Measurements from ENCODE around the gene ALOXE3.

Gene ALOXE3

GRCh38 chr17:8055851-8056231, 62.5 kb downstream of the ALOXE3 start:
- no peak for DNase-seq (ENCODE audit: low read depth in 2 of 3, low spot score in 2 of 3)

GRCh38 chr17:8053600-8053999, 64.7 kb downstream of the ALOXE3 start:
- DNase-seq (ENCODE audit: low read depth in 2 of 3, low spot score in 2 of 3) = no peak

DNA sequence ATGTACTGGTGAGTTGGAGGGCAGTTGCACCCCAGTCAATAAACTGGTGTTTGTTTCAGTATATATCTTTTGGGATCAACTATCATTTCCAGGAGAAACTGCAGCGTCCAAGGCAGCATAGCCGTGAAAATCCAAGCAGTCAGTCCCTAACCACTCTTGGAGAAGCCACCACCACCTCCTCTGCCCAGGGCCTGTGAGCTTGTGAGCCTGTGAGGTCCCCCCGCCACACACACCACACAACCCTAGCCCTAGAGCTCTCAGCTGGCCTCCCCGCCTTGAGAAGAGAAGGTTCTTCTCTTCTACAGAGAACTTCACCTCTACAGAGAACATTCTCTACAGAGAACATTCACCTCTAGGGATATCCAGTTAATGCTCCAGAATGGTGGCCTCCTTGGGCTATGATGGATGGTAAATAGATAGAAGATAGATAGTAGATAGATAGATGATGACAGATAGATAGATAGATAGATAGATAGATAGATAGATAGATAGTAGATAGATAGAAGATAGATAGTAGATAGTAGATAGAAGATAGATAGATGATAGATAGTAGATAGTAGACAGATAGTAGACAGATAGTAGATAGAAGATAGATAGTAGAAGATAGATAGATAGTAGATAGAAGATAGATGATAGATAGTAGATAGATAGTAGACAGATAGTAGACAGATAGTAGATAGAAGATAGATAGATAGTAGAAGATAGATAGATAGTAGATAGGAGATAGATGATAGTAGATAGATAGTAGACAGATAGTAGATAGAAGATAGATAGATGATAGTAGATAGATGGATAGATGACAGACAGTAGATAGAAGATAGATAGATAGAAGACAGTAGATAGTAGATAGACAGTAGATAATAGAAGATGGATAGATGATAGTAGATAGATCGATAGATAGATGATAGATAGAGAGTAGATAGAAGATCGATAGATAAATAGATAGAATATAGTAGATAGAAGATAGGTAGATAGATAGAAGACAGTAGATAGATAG, 65.8 kb downstream of the ALOXE3 start:
- no peak for DNase-seq (ENCODE audit: low read depth in 2 of 3, low spot score in 2 of 3)

- DNase-seq (ENCODE audit: low read depth in 2 of 3, low spot score in 2 of 3) = no peak
Measured at GRCh38 chr17:8051831-8052230, 66.5 kb downstream of the ALOXE3 start.

GRCh38 chr17:8048736-8049135, 69.6 kb downstream of the ALOXE3 start:
- DNase-seq (ENCODE audit: low read depth in 2 of 3, low spot score in 2 of 3) = no peak

DNA sequence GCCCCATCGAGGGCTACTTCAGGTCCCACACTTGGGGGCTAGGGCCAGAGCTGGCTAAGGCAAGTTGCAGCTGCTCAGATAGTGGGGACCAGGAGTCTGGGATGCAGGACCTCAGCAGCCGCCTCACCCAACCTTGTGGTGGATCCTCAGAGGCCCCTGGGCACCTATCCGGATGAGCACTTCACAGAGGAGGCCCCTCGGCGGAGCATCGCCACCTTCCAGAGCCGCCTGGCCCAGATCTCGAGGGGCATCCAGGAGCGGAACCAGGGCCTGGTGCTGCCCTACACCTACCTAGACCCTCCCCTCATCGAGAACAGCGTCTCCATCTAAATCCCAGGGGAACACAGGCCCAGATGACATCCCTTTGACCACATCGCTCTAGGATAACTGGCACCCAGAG, 70.1 kb downstream of the ALOXE3 start:
- no peak for DNase-seq (ENCODE audit: low read depth in 2 of 3, low spot score in 2 of 3)

- DNase-seq (ENCODE audit: low read depth in 2 of 3, low spot score in 2 of 3) = no peak
Measured at GRCh38 chr17:8047769-8048110, 70.6 kb downstream of the ALOXE3 start.

DNA sequence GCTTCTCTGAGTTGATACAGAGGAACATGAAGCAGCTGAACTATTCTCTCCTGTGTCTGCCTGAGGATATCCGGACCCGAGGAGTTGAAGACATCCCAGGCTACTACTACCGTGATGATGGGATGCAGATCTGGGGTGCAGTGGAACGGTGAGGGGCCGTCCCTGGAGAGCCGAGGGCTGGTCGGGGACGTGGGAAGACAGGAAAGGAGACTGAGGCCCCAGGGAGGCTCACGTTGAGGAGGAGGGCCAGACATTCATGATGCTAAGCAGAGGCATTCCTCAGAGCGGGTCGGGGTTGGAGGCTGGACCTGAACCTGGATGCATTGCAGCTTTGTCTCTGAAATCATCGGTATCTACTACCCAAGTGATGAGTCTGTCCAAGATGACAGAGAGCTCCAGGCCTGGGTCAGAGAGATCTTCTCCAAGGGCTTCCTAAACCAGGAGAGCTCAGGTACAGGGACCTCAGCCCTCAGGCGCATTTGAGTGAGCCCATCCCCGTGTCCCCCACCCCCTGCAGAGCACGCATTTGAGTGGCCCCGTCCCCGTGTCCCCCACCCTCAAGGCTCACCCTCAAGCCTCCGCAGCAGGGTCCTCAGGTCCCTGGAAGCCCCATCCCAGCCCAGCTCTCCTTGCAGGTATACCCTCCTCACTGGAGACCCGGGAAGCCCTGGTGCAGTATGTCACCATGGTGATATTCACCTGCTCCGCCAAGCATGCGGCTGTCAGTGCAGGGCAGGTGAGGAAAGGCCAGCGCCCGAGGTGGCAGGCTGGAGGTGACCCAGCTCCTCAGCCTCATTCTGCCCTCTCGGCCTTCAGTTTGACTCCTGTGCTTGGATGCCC, 71.2 kb downstream of the ALOXE3 start:
- no peak for DNase-seq (ENCODE audit: low read depth in 2 of 3, low spot score in 2 of 3)

DNA sequence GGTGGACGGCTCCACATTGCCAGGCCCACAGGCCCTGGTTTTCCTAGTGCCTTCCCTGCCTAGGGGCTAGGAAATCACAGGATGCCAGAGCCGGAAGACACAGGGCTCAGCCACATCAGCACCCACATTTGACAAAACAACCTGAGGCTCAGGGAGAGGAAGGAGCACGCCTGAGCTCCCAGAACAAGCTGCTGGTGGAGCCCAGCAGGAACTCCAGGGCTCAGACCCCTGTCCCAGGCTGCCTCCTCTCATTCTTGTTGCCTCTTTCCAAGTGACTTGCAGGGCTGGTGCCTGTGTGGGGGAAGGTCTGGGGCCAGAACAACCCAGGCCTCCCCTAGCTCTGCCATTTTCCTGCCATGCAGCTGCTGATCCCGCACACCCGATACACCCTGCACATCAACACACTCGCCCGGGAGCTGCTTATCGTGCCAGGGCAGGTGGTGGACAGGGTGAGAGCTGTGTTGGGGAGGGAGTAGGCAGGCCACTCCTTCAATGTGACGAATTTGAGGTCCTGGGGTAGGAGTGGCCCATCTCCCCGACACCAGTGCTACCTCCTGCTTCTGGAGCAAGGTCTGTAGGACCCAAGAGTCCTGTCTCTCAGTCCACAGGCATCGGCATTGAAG, 71.9 kb downstream of the ALOXE3 start:
- no peak for DNase-seq (ENCODE audit: low read depth in 2 of 3, low spot score in 2 of 3)
